Heart left ventricle (tissue), 13 donors: ENCODE data around the gene CFAP46.

ENCODE experiments used
- CTCF ChIP-seq, 12 donors: fragments of 200-600 bp; sonication (generic) in 4 of 12; IDR thresholded peaks; one replicate each; pipeline versions ENCODE4 v1.5.0 to v1.8.0; 2018 to 2022; ENCODE audit warnings: antibody characterized with exemption in 12 of 12, mild to moderate bottlenecking in 5 of 12
- POLR2A ChIP-seq, 2 donors: fragments of 450-650 bp; IDR thresholded peaks; one replicate each; pipeline ENCODE4 v1.6.1; 2017; ENCODE audit warnings: antibody characterized with exemption in 2 of 2, mild to moderate bottlenecking in 2 of 2, moderate library complexity in 2 of 2
- donor health status: ischemic (EF 13 %, LVEDD 7.1; RV severe dilation, severe dysfunction).
- donor health status: DM: no; HTN: yes; CAD: no.
- donor health status: DM: no; HTN: no; CAD: no.
- donor health status: ischemic (EF 25% LVEDD 6.9; RV normal size, moderate dysfunction).
- donor health status: ischemic (EF 25% LVEDD 5.7; RV mildly dilated, moderate dysfunction).
- donor health status: ischemic (EF 35%, LVEDD 5.7; RV mildly dilated, moderate dysfunction).
- donor health status: nonischemic (EF 11% LVEDD 7.7; RV severe dilation, severe dysfunction).
- donor health status: DM: yes; HTN: yes; CAD: no.
- donor health status: PGD.
- donor health status: ischemic (EF 29% LVEDD 5.4; RV normal size, mild dysfunction).
- donor health status: nonischemic (EF 23%, LVEDD 6.1; RV moderate dilation, normal function).

DNA sequence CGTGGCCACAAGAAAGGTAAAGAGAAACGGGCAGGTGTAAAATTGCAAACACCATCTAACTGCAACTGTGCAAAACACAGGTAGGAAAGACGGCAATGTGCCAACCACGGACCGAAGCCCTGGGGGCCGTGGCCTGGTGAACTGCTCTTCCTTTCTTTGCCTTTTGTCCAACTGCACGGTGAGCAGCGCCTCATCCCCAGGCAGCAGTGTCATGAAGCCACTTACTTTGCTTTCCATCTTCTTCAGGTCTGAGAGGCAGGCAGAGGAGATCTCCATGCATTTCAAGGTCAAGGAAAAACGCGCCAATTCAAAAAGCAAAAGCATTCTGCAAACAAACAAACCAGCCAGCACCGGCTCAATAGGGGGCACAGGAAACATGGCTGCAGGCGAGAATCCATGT lies 12.9 kb downstream of the CFAP46 start:
- TF ChIP-seq CTCF (IDR thresholded peaks at IDR 0.05) (no peak), POLR2A (IDR thresholded peaks at IDR 0.05) (no peak)
